RWPE2 (cell line): ENCODE results near the gene ARHGAP26.

ENCODE experiments used
- ATAC-seq: fragments of 200-7000 bp; cut with Tn5 transposase; 3 replicates; pipeline ENCODE4 v1.9.1; 2021; ENCODE audit warnings: low read depth
- DNase-seq: peaks from one replicate; pipeline ENCODE4 v3.0.0-alpha.2; 2020; ENCODE audit warnings: low spot score
- H3K27ac ChIP-seq: fragments of 450-650 bp; 2 replicates; pipeline ENCODE4 v1.5.1; 2017; ENCODE audit warnings: mild to moderate bottlenecking; ENCODE audit not compliant: poor library complexity, severe bottlenecking
- H3K27me3 ChIP-seq: fragments of 250-450 bp; sonication (Bioruptor Pico); 2 replicates; pipeline ENCODE4 v1.5.1; 2021; ENCODE audit warnings: mild to moderate bottlenecking, moderate library complexity; ENCODE audit not compliant: insufficient read depth, poor library complexity, severe bottlenecking
- H3K36me3 ChIP-seq: fragments of 250-450 bp; sonication (Bioruptor Pico); 2 replicates; pipeline ENCODE4 v1.5.1; 2020; ENCODE audit warnings: low read depth, mild to moderate bottlenecking, moderate library complexity
- H3K4me1 ChIP-seq: fragments of 250-450 bp; sonication (Bioruptor Pico); 2 replicates; pipeline ENCODE4 v1.5.1; 2021; ENCODE audit warnings: mild to moderate bottlenecking, moderate library complexity; ENCODE audit not compliant: insufficient read depth, poor library complexity, severe bottlenecking
- H3K4me3 ChIP-seq: fragments of 250-450 bp; sonication (Bioruptor Pico); 2 replicates; pipeline ENCODE4 v1.5.1; 2021; ENCODE audit warnings: mild to moderate bottlenecking, moderate library complexity; ENCODE audit not compliant: severe bottlenecking
- H3K9me3 ChIP-seq: fragments of 250-450 bp; sonication (Bioruptor Pico); 2 replicates; pipeline ENCODE4 v1.5.1; 2021; ENCODE audit warnings: mild to moderate bottlenecking, moderate library complexity; ENCODE audit not compliant: severe bottlenecking
- TF ChIP-seq, protein P1 (sequence below): fragments of 450-650 bp; IDR thresholded peaks from one replicate; pipeline ENCODE4 v1.5.1; 2017; ENCODE audit warnings: mild to moderate bottlenecking, moderate library complexity; ENCODE audit not compliant: poor library complexity, severe bottlenecking

The ARHGAP26 gene

DNA sequence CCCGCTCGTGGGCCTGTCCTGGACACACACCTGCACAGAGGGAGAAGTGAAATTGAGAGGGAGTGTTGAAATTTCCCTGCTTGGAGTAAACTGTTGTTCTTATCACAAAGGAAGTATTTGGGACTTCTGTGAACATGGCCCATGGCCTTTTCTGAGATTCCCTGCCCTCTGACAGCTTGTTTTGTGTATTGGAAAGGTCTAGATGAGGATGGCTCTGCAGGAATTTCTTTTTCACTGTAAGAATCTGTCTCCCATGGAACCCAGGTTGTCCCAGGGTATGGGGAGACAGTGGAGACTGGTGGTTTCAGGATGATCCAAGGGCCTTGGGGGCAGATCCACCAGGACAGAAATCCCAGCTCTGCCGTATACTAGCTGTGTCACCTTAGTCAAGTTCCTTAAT lies 121.8 kb downstream of the ARHGAP26 start:
- TF ChIP-seq, protein P1, sequence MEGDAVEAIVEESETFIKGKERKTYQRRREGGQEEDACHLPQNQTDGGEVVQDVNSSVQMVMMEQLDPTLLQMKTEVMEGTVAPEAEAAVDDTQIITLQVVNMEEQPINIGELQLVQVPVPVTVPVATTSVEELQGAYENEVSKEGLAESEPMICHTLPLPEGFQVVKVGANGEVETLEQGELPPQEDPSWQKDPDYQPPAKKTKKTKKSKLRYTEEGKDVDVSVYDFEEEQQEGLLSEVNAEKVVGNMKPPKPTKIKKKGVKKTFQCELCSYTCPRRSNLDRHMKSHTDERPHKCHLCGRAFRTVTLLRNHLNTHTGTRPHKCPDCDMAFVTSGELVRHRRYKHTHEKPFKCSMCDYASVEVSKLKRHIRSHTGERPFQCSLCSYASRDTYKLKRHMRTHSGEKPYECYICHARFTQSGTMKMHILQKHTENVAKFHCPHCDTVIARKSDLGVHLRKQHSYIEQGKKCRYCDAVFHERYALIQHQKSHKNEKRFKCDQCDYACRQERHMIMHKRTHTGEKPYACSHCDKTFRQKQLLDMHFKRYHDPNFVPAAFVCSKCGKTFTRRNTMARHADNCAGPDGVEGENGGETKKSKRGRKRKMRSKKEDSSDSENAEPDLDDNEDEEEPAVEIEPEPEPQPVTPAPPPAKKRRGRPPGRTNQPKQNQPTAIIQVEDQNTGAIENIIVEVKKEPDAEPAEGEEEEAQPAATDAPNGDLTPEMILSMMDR = no peak

DNA sequence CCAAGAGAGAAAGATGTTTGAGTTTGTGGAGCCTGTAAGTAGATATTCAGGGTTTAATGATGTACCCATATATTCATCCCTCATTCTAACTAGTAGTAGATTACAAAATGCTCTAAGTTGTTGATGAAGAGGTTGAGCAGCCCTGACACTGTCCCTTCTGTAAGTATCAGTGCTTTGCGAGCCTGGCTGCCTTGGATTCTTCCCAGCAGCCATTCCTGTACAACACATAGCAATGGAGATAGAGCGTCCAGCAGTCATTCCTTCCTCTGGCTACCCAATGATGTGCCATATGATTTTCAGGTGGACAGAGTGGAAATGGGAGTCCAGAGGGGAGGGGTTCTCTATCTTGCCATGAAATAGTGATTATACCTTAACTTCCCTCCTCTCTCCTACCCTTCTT lies 124.1 kb downstream of the ARHGAP26 start:
- Histone ChIP-seq H3K4me1 (peaks cover 10% of the 10 kb centered on the region), H3K27ac (no peak overlapping the region), H3K27me3 (no peaks in the 10 kb centered on the region), H3K4me3 (no peak overlapping the region), H3K36me3 (no peaks in the 10 kb centered on the region), H3K9me3 (no peaks in the 10 kb centered on the region)
- TF ChIP-seq, protein P1 = no peak
- ATAC-seq = no peak
- no peak for DNase-seq

More for the DNA sequence above, 121.8 kb downstream of the ARHGAP26 start:
- Histone ChIP-seq H3K27me3 (no peaks in the 10 kb centered on the region), H3K4me3 (no peak overlapping the region), H3K27ac (no peak overlapping the region), H3K36me3 (no peaks in the 10 kb centered on the region), H3K4me1 (peaks cover 10% of the 10 kb centered on the region), H3K9me3 (no peaks in the 10 kb centered on the region)
- DNase-seq = no peak
- ATAC-seq = no peak

DNA sequence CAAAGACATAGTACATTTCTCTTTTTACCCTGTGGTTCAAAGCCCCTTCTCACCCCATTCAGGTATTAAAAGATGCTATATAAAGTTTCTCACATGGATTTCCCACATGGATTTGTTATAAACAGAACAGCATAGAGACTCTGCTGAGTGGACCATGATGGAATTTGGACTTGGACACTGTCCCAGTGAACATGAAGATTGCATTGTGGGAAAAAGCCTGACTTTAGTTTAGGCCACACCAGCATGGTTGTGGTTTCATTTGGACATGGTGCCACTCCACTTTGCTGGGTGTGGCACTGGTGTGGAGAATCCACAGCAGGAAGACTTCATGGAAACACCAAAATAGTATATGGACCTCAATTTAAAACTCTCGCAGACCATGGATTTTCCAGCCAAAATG lies 124.6 kb downstream of the ARHGAP26 start:
- no peak for ATAC-seq

DNA sequence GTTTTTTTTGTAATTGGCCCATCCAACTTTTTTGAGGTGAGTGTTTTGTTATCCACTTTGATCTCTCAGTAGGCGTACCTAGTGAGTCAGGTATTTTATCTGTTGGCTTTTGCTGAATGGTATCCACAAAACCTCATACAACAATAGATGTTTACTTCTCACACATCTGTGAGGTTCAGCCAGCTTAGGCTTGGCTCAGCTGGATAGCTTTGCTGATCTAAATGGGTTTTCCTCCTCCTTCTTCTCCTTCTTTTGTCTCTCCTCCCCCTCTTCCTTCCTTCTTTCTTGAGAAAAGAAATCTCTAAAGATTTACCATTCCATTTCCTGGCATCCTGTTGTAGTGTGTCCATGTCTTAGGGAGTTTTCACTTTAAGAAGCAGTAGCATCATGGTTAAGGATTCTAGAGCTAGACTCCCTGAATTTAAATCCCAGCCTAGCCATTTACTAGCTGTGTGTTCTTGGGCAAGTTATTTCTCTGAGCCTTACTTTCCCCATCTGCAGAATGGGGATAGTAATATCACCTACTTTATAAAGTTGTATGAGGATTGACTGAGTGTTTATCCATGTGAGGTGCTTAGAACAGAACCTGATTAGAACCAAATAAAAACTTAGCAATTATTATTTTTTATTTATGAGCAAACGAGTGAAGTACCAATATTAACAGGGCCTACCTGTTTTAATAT lies 126.3 kb downstream of the ARHGAP26 start:
- DNase-seq = no peak
- H3K27ac ChIP-seq = no peak overlapping the region

More for the DNA sequence above, 124.6 kb downstream of the ARHGAP26 start:
- DNase-seq = no peak
- Histone ChIP-seq H3K36me3 (no peaks in the 10 kb centered on the region), H3K9me3 (no peaks in the 10 kb centered on the region), H3K27me3 (no peaks in the 10 kb centered on the region), H3K27ac (no peak overlapping the region), H3K4me1 (peaks cover 10% of the 10 kb centered on the region), H3K4me3 (no peak overlapping the region)
- TF ChIP-seq, protein P1 = no peak

DNA sequence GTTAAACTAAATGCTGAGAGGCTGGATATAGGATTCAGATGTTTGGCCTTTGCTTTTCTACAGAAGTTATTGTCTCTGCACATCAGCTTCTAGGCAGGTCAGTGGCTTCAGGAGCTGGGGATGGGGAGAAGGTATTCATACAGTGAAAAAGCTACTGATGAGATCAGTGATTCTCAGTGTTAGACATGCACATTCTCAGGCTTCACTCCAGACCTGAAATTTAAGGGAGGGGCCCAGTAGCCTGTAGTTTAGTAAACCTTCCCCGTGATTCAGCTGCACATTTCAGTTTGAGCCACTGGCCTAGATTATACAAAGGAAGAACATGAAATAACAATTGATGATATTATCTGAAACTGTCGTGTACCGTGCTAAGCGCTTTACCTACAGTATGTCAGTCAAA lies 127.2 kb downstream of the ARHGAP26 start:
- no peak overlapping the region for H3K4me3 ChIP-seq
- TF ChIP-seq, protein P1 = no peak
- H3K36me3 ChIP-seq = no peaks in the 10 kb centered on the region
- peaks cover 20% of the 10 kb centered on the region for H3K4me1 ChIP-seq
- no peak for DNase-seq
- no peaks in the 10 kb centered on the region for H3K9me3 ChIP-seq
- no peak for ATAC-seq
- H3K27me3 ChIP-seq = no peaks in the 10 kb centered on the region
- no peak overlapping the region for H3K27ac ChIP-seq

More for the DNA sequence above, 126.3 kb downstream of the ARHGAP26 start:
- Histone ChIP-seq H3K4me1 (peaks cover 19% of the 10 kb centered on the region), H3K9me3 (no peaks in the 10 kb centered on the region), H3K4me3 (no peak overlapping the region), H3K36me3 (no peaks in the 10 kb centered on the region), H3K27me3 (no peaks in the 10 kb centered on the region)
- peak; percentile 76 for ATAC-seq
- TF ChIP-seq, protein P1 = no peak
